Panc1 (cell line): ENCODE results near the gene PDE1A. TPM values are rescaled to one million over a fixed set of nuclear protein-coding genes. Genes with fewer than 3 reads are reported as not detected.

Experiments used
- ATAC-seq: fragments of 200-7000 bp; cut with Tn5 transposase; 2 replicates; pipeline ENCODE4 v1.9.1; 2020; ENCODE audit warnings: mild to moderate bottlenecking, moderate library complexity
- BruUV-seq: library from RNA; stranded (reverse); fragments of 400-500 nt; replicated peaks from 2 replicates; lab custom pipeline; 2021; lab: Mats Ljungman, UMichigan
- CTCF ChIA-PET: fragments of 300-600 bp; sonication (Branson Sonifier 250); formaldehyde crosslinking; loops from one replicate; lab custom pipeline; 2022; ENCODE audit warnings: antibody characterized with exemption; lab: Charles Lee
- POLR2A ChIA-PET: fragments of 300-600 bp; sonication (Branson Sonifier 250); formaldehyde crosslinking; loops from one replicate; lab custom pipeline; 2022; ENCODE audit warnings: antibody characterized with exemption; lab: Charles Lee
- DNase-seq: peaks from one replicate; pipeline ENCODE4 v3.0.0-alpha.2; 2010; ENCODE audit warnings: low read depth, low spot score
- H3K27ac ChIP-seq: 2 replicates; pipeline ENCODE4 v1.5.1; 2011; ENCODE audit warnings: mild to moderate bottlenecking, low read length, inconsistent platforms
- H3K27me3 ChIP-seq: fragments of 200-500 bp; sonication (Bioruptor generic); 2 replicates; pipeline ENCODE4 v1.6.0; 2014; ENCODE audit warnings: low read length, inconsistent platforms; ENCODE audit not compliant: control insufficient read depth, insufficient read depth
- H3K36me3 ChIP-seq: fragments of 200-500 bp; sonication (Bioruptor generic); 2 replicates; pipeline ENCODE4 v1.5.1; 2014; ENCODE audit warnings: inconsistent platforms, mild to moderate bottlenecking, low read length, moderate library complexity; ENCODE audit not compliant: control insufficient read depth, insufficient read depth
- H3K4me1 ChIP-seq: 2 replicates; pipeline ENCODE4 v1.5.1; 2011; ENCODE audit warnings: inconsistent platforms, mild to moderate bottlenecking, low read length, moderate library complexity; ENCODE audit not compliant: control insufficient read depth, insufficient read depth
- H3K4me3 ChIP-seq, 2 experiments: 2 replicates each; pipeline ENCODE4 v1.5.1; 2011 to 2012; ENCODE audit warnings: low read depth in 2 of 2, low read length in 2 of 2, mild to moderate bottlenecking in 2 of 2, inconsistent platforms in 1 of 2, moderate library complexity in 1 of 2
- H3K9me3 ChIP-seq: fragments of 200-500 bp; sonication (Bioruptor generic); 2 replicates; pipeline ENCODE4 v1.5.1; 2014; ENCODE audit warnings: low read depth, mild to moderate bottlenecking, inconsistent platforms, low read length, moderate library complexity; ENCODE audit not compliant: control insufficient read depth, insufficient read depth
- CTCF ChIP-seq: fragments of 450-650 bp; IDR thresholded peaks from 2 replicates; pipeline ENCODE4 v1.5.1; 2017; ENCODE audit warnings: mild to moderate bottlenecking
- POLR2AphosphoS5 ChIP-seq: IDR thresholded peaks from 2 replicates; pipeline ENCODE4 v1.6.1; 2012; ENCODE audit warnings: mild to moderate bottlenecking, low read depth, low read length, moderate library complexity
- REST ChIP-seq, 2 experiments: IDR thresholded peaks; 2 replicates each; pipeline ENCODE4 v1.6.1; 2011 to 2012; ENCODE audit warnings: low read depth in 2 of 2, control low read depth in 1 of 2, low read length in 1 of 2, mild to moderate bottlenecking in 1 of 2, moderate library complexity in 1 of 2; ENCODE audit not compliant: insufficient read depth in 1 of 2
- SIN3A ChIP-seq: IDR thresholded peaks from 2 replicates; pipeline ENCODE4 v1.6.1; 2012; ENCODE audit warnings: low read depth, mild to moderate bottlenecking, low read length, moderate library complexity, borderline replicate concordance; ENCODE audit not compliant: insufficient read depth
- TCF7L2 ChIP-seq: IDR thresholded peaks from 2 replicates; pipeline ENCODE4 v1.6.1; 2011; ENCODE audit warnings: mild to moderate bottlenecking, low read depth, low read length, inconsistent platforms
- in situ Hi-C: cut with HindIII; loops from 2 replicates; pipeline ENCODE4 v1.10.0; 2016; ENCODE audit warnings: low sequenced_read_pairs, low pct_unique_long_range_greater_than_20kb
- intact Hi-C: fragments of 100-400 bp; cut with micrococcal nuclease; formaldehyde crosslinking; loops from one replicate; pipeline ENCODE4 v1.10.0; 2022; ENCODE audit not compliant: unreplicated experiment
- total RNA-seq: library from RNA; stranded (reverse); gene quantifications from one replicate; pipeline ENCODE4 v1.2.1, GENCODE V29; 2021; ENCODE audit not compliant: unreplicated experiment

Gene PDE1A
- total RNA-seq, 1 experiment from 2014 or later, result 0.08 TPM

GRCh38 chr2:182445391-182445965 is 18.6 kb upstream of the PDE1A start:
- in situ Hi-C loops, result no loop called here
- ATAC-seq (no peak), DNase-seq (no peak)
- no peaks in the 10 kb centered on the region for H3K27me3 ChIP-seq
- intact Hi-C loops, result no loop called here
- H3K36me3 ChIP-seq, result no peaks in the 10 kb centered on the region
- no peak overlapping the region for H3K27ac ChIP-seq
- POLR2A ChIA-PET, result no interaction called here
- TF ChIP-seq CTCF (no peak), POLR2AphosphoS5 (no peak), SIN3A (no peak), REST (IDR thresholded peaks at IDR 0.05; ENCODE audit: insufficient read depth in 1 of 2, low read depth in 2 of 2, low read length in 1 of 2) (no peak), TCF7L2 (no peak)
- H3K4me1 ChIP-seq, result no peaks in the 10 kb centered on the region
- H3K9me3 ChIP-seq, result no peaks in the 10 kb centered on the region
- no peak overlapping the region for H3K4me3 ChIP-seq
- CTCF ChIA-PET, result interaction anchor here (0.5 kb wide), 1 partner anchor 204 kb away, joined by 3 read pairs; no protein-coding TSS in a partner anchor
- BruUV-seq, result no TSS peak

- in situ Hi-C loops, result no loop called here
- Histone ChIP-seq H3K9me3 (no peaks in the 10 kb centered on the region), H3K36me3 (no peaks in the 10 kb centered on the region), H3K27me3 (no peaks in the 10 kb centered on the region), H3K27ac (no peak overlapping the region), H3K4me3 (no peak overlapping the region), H3K4me1 (no peaks in the 10 kb centered on the region)
- no peak for ATAC-seq
- no peak for DNase-seq
- BruUV-seq, result no TSS peak
- CTCF ChIA-PET, result no interaction called here
- no peak for TF ChIP-seq CTCF
- TF ChIP-seq POLR2AphosphoS5, result no peak
- no peak for TF ChIP-seq REST (IDR thresholded peaks at IDR 0.05; ENCODE audit: insufficient read depth in 1 of 2, low read depth in 2 of 2, low read length in 1 of 2)
- TF ChIP-seq SIN3A, result no peak
- TF ChIP-seq TCF7L2, result no peak
- intact Hi-C loops, result no loop called here
- POLR2A ChIA-PET, result no interaction called here
Observed at GRCh38 chr2:182444806-182445205, 18.0 kb upstream of the PDE1A start.
